Measurements from ENCODE around the gene GRB10. TPM values are rescaled to one million over a fixed set of nuclear protein-coding genes. Genes with fewer than 3 reads are reported as not detected.

The GRB10 gene
- total and polyA plus RNA-seq, 2 donors (not counting 3 experiments of a cell fraction or from before 2014, with no cell fraction given), result 43.7 to 240 TPM

DNA sequence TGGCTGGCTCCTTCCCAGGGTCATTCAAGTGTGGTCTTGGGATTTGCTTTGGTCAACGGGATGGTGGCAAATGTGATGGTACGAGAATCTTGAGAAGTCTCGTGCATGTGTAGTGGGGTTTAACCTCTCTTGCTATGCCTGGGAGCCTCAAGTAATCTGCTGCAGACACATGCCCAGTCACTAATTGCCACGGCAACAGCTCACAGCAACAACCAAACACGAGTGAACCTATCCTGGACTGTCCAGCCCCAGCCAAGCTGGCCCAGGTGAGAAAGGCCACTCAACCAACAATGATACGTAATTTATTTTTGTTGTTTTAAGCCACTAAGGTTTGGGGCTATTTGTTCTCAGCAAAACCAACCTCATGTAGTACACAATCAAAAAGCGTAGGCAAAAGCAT, 179.4 kb downstream of the GRB10 start:
- Histone ChIP-seq H3K9ac (replicated peaks; ENCODE audit: extremely low read depth, insufficient read depth, low read length) (no peak overlapping the region), H3K9me3 (replicated peaks; ENCODE audit: control insufficient read depth, insufficient read depth, low read length) (no peaks in the 10 kb centered on the region), H4K20me1 (replicated peaks; ENCODE audit: control insufficient read depth, extremely low read depth, insufficient read depth, low read length) (no peaks in the 10 kb centered on the region), H3K79me2 (ENCODE audit: control insufficient read depth, insufficient read depth, low read length) (peaks cover 2% of the 10 kb centered on the region), H3K4me2 (ENCODE audit: insufficient read depth, low read length) (no peak overlapping the region), H3K27me3 (ENCODE audit: control insufficient read depth in 2 of 2, insufficient read depth in 2 of 2, low read length in 2 of 2) (no peaks in the 10 kb centered on the region), H3K4me1 (ENCODE audit: control insufficient read depth, extremely low read depth, insufficient read depth, low read length) (peaks cover 2% of the 10 kb centered on the region), H3K4me3 (replicated peaks in 1 of 3; ENCODE audit: insufficient read depth in 1 of 3, low read depth in 1 of 3, low read length in 3 of 3) (no peak overlapping the region), H3K9me1 (replicated peaks; ENCODE audit: control insufficient read depth, extremely low read depth, insufficient read depth, low read length) (no peaks in the 10 kb centered on the region), H3K27ac (ENCODE audit: insufficient read depth, low read depth, low read length) (no peak overlapping the region), H2AFZ (ENCODE audit: low read depth, low read length) (no peak overlapping the region), H3K36me3 (ENCODE audit: control insufficient read depth in 2 of 2, extremely low read depth in 1 of 2, insufficient read depth in 2 of 2, low read length in 2 of 2) (peaks cover 23 to 52% of the 10 kb centered on the region in 2 experiments)
- BruUV-seq (replicated peaks), result no TSS peak
- dilution Hi-C loops (cut with MboI; ENCODE audit: extremely low pct_ligation_motif_present, low sequenced_read_pairs) (no loop called here), intact Hi-C loops (cut with micrococcal nuclease) (no loop called here)
- TF ChIP-seq GATA2 (IDR thresholded peaks at IDR 0.05; ENCODE audit: insufficient read depth, insufficient read length, low read depth, low read length), result no peak
- TF ChIP-seq, protein P1, sequence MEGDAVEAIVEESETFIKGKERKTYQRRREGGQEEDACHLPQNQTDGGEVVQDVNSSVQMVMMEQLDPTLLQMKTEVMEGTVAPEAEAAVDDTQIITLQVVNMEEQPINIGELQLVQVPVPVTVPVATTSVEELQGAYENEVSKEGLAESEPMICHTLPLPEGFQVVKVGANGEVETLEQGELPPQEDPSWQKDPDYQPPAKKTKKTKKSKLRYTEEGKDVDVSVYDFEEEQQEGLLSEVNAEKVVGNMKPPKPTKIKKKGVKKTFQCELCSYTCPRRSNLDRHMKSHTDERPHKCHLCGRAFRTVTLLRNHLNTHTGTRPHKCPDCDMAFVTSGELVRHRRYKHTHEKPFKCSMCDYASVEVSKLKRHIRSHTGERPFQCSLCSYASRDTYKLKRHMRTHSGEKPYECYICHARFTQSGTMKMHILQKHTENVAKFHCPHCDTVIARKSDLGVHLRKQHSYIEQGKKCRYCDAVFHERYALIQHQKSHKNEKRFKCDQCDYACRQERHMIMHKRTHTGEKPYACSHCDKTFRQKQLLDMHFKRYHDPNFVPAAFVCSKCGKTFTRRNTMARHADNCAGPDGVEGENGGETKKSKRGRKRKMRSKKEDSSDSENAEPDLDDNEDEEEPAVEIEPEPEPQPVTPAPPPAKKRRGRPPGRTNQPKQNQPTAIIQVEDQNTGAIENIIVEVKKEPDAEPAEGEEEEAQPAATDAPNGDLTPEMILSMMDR (IDR thresholded peaks at IDR 0.05; ENCODE audit: extremely low read depth in 1 of 2, insufficient read depth in 1 of 2, low read depth in 1 of 2, low read length in 2 of 2), result no peak
- TF ChIP-seq POLR2A (IDR thresholded peaks at IDR 0.05; ENCODE audit: low read depth, low read length), result no peak
- TF ChIP-seq POLR2AphosphoS5 (IDR thresholded peaks at IDR 0.05; ENCODE audit: insufficient read depth, low read depth, low read length), result no peak
- no peak for TF ChIP-seq FOS (IDR thresholded peaks at IDR 0.05; ENCODE audit: borderline replicate concordance, insufficient read depth, low read length)
- TF ChIP-seq EZH2 (IDR thresholded peaks at IDR 0.05; ENCODE audit: borderline replicate concordance, low read depth, low read length, severe bottlenecking), result no peak
- TF ChIP-seq, protein P2, sequence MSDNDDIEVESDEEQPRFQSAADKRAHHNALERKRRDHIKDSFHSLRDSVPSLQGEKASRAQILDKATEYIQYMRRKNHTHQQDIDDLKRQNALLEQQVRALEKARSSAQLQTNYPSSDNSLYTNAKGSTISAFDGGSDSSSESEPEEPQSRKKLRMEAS (IDR thresholded peaks at IDR 0.05; ENCODE audit: insufficient read depth, insufficient read length), result no peak
- no peak for TF ChIP-seq MYC (IDR thresholded peaks at IDR 0.05; ENCODE audit: low read depth, low read length)
- FAIRE-seq (no peak), DNase-seq (ENCODE audit: low read depth, low spot score) (no peak)
- ChIA-PET CTCF (no interaction called here), POLR2A (no interaction called here)

All from endothelial cell of umbilical vein (primary cell).